Rectal smooth muscle tissue (tissue), 1 donor: ENCODE results near the gene ZCWPW2.

Experiments
- H3K27ac ChIP-seq: one replicate; pipeline ENCODE4 v1.7.0; 2013; ENCODE audit warnings: low read depth, low read length, inconsistent platforms
- H3K27me3 ChIP-seq: one replicate; pipeline ENCODE4 v1.7.0; 2013; ENCODE audit warnings: low read length; ENCODE audit not compliant: control insufficient read depth, insufficient read depth
- H3K36me3 ChIP-seq: one replicate; pipeline ENCODE4 v1.7.0; 2013; ENCODE audit warnings: low read length; ENCODE audit not compliant: control insufficient read depth, insufficient read depth
- H3K4me1 ChIP-seq: one replicate; pipeline ENCODE4 v1.7.0; 2013; ENCODE audit warnings: low read length; ENCODE audit not compliant: control insufficient read depth, insufficient read depth
- H3K4me3 ChIP-seq: one replicate; pipeline ENCODE4 v1.7.0; 2013; ENCODE audit warnings: low read length
- H3K9ac ChIP-seq: one replicate; pipeline ENCODE4 v1.7.0; 2013; ENCODE audit warnings: low read length

ZCWPW2 gene

GRCh38 chr3:28399206-28399605, 50.7 kb downstream of the ZCWPW2 start:
- H3K36me3 ChIP-seq: no peaks in the 10 kb centered on the region
- no peak overlapping the region for H3K4me3 ChIP-seq
- no peaks in the 10 kb centered on the region for H3K27me3 ChIP-seq
- no peaks in the 10 kb centered on the region for H3K4me1 ChIP-seq
- H3K27ac ChIP-seq: no peak overlapping the region
- H3K9ac ChIP-seq: no peak overlapping the region

- Histone ChIP-seq H3K27me3 (no peaks in the 10 kb centered on the region), H3K9ac (no peak overlapping the region), H3K27ac (no peak overlapping the region), H3K36me3 (no peaks in the 10 kb centered on the region), H3K4me1 (no peaks in the 10 kb centered on the region), H3K4me3 (no peak overlapping the region)
These were observed 57.7 kb downstream of the ZCWPW2 start for GRCh38 chr3:28406241-28406640.

- Histone ChIP-seq H3K4me1 (no peaks in the 10 kb centered on the region), H3K36me3 (no peaks in the 10 kb centered on the region), H3K27me3 (no peaks in the 10 kb centered on the region), H3K9ac (no peak overlapping the region), H3K27ac (no peak overlapping the region), H3K4me3 (no peak overlapping the region)
These were observed 100.9 kb downstream of the ZCWPW2 start for GRCh38 chr3:28449398-28449797.

- Histone ChIP-seq H3K27me3 (no peaks in the 10 kb centered on the region), H3K27ac (no peak overlapping the region), H3K9ac (no peak overlapping the region), H3K36me3 (no peaks in the 10 kb centered on the region), H3K4me3 (no peak overlapping the region), H3K4me1 (no peaks in the 10 kb centered on the region)
These were observed 114.3 kb downstream of the ZCWPW2 start for GRCh38 chr3:28462866-28463265.

GRCh38 chr3:28467414-28467813, 118.9 kb downstream of the ZCWPW2 start:
- no peak overlapping the region for H3K27ac ChIP-seq
- no peaks in the 10 kb centered on the region for H3K27me3 ChIP-seq
- H3K4me1 ChIP-seq: no peaks in the 10 kb centered on the region
- H3K9ac ChIP-seq: no peak overlapping the region
- H3K36me3 ChIP-seq: no peaks in the 10 kb centered on the region
- no peak overlapping the region for H3K4me3 ChIP-seq

- Histone ChIP-seq H3K27me3 (no peaks in the 10 kb centered on the region), H3K27ac (no peak overlapping the region), H3K9ac (no peak overlapping the region), H3K36me3 (no peaks in the 10 kb centered on the region), H3K4me1 (no peaks in the 10 kb centered on the region), H3K4me3 (no peak overlapping the region)
These were observed 127.7 kb downstream of the ZCWPW2 start for GRCh38 chr3:28476194-28476593.

- Histone ChIP-seq H3K27me3 (no peaks in the 10 kb centered on the region), H3K36me3 (no peaks in the 10 kb centered on the region), H3K4me1 (no peaks in the 10 kb centered on the region), H3K9ac (no peak overlapping the region), H3K4me3 (no peak overlapping the region), H3K27ac (no peak overlapping the region)
These were observed 128.2 kb downstream of the ZCWPW2 start for GRCh38 chr3:28476764-28477163.

GRCh38 chr3:28485164-28485563, 136.6 kb downstream of the ZCWPW2 start:
- H3K9ac ChIP-seq: no peak overlapping the region
- H3K4me3 ChIP-seq: no peak overlapping the region
- H3K27ac ChIP-seq: no peak overlapping the region
- no peaks in the 10 kb centered on the region for H3K27me3 ChIP-seq
- no peaks in the 10 kb centered on the region for H3K36me3 ChIP-seq
- no peaks in the 10 kb centered on the region for H3K4me1 ChIP-seq

GRCh38 chr3:28495301-28495700, 146.8 kb downstream of the ZCWPW2 start:
- no peaks in the 10 kb centered on the region for H3K4me1 ChIP-seq
- H3K36me3 ChIP-seq: no peaks in the 10 kb centered on the region
- no peak overlapping the region for H3K4me3 ChIP-seq
- H3K27me3 ChIP-seq: no peaks in the 10 kb centered on the region
- no peak overlapping the region for H3K27ac ChIP-seq
- H3K9ac ChIP-seq: no peak overlapping the region

GRCh38 chr3:28502397-28502937, 153.9 kb downstream of the ZCWPW2 start:
- H3K36me3 ChIP-seq: no peaks in the 10 kb centered on the region
- no peak overlapping the region for H3K4me3 ChIP-seq
- no peak overlapping the region for H3K9ac ChIP-seq
- H3K27ac ChIP-seq: no peak overlapping the region
- H3K4me1 ChIP-seq: no peaks in the 10 kb centered on the region
- no peaks in the 10 kb centered on the region for H3K27me3 ChIP-seq

GRCh38 chr3:28504976-28505375, 156.5 kb downstream of the ZCWPW2 start:
- Histone ChIP-seq H3K27ac (no peak overlapping the region), H3K27me3 (no peaks in the 10 kb centered on the region), H3K4me1 (no peaks in the 10 kb centered on the region), H3K9ac (no peak overlapping the region), H3K36me3 (no peaks in the 10 kb centered on the region), H3K4me3 (no peak overlapping the region)

GRCh38 chr3:28521663-28522062, 173.1 kb downstream of the ZCWPW2 start:
- Histone ChIP-seq H3K4me3 (no peak overlapping the region), H3K27ac (no peak overlapping the region), H3K36me3 (no peaks in the 10 kb centered on the region), H3K4me1 (no peaks in the 10 kb centered on the region), H3K27me3 (no peaks in the 10 kb centered on the region), H3K9ac (no peak overlapping the region)

- Histone ChIP-seq H3K36me3 (no peaks in the 10 kb centered on the region), H3K9ac (no peak overlapping the region), H3K27me3 (no peaks in the 10 kb centered on the region)
These were observed 193.8 kb downstream of the ZCWPW2 start for GRCh38 chr3:28542351-28542750.

More at GRCh38 chr3:28542351-28542750, 193.8 kb downstream of the ZCWPW2 start:
- Histone ChIP-seq H3K4me1 (no peaks in the 10 kb centered on the region), H3K4me3 (no peak overlapping the region), H3K27ac (no peak overlapping the region)
